ENCODE data around the gene SEMA4C. TPM values are rescaled to one million over a fixed set of nuclear protein-coding genes. Genes with fewer than 3 reads are reported as not detected.

SEMA4C gene
- total and polyA plus RNA-seq, 9 of the 15 experiments (the other 6 are each of a cell fraction or from before 2014, with no cell fraction given), result 0.32 to 59.7 (median 23.9) TPM

DNA sequence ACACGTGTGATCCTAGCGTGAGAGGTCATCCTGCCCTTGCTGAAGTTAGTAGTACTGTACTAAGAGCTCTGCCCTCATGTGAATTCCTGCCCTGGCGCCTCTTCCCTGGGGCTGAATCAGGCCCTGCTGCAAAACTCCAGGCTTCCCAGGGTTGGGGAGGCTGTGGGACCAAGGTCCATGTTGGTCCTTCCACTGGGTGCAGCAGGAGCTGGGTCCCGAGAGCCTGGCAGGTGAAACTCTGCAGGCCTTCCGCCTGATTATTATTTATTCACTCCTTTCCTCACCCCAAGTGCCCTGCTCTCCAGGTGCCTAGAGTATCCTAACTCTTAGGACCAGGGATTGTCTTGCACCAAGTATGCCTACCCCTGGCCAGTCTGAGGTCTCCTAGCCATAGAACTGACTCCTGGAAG lies 59.1 kb downstream of the SEMA4C start:
- H3K27ac ChIP-seq (ENCODE audit: extremely low read depth, low read depth, low read length), result no peak overlapping the region
- TF ChIP-seq RCOR1 (IDR thresholded peaks at IDR 0.05; ENCODE audit: borderline replicate concordance in 1 of 2, low read depth in 2 of 2, low read length in 2 of 2), result no peak
- TF ChIP-seq, protein P1, sequence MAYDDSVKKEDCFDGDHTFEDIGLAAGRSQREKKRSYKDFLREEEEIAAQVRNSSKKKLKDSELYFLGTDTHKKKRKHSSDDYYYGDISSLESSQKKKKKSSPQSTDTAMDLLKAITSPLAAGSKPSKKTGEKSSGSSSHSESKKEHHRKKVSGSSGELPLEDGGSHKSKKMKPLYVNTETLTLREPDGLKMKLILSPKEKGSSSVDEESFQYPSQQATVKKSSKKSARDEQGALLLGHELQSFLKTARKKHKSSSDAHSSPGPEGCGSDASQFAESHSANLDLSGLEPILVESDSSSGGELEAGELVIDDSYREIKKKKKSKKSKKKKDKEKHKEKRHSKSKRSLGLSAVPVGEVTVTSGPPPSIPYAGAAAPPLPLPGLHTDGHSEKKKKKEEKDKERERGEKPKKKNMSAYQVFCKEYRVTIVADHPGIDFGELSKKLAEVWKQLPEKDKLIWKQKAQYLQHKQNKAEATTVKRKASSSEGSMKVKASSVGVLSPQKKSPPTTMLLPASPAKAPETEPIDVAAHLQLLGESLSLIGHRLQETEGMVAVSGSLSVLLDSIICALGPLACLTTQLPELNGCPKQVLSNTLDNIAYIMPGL (CRISPR knock-in tag; IDR thresholded peaks at IDR 0.05), result no peak
- TF ChIP-seq, protein P2, sequence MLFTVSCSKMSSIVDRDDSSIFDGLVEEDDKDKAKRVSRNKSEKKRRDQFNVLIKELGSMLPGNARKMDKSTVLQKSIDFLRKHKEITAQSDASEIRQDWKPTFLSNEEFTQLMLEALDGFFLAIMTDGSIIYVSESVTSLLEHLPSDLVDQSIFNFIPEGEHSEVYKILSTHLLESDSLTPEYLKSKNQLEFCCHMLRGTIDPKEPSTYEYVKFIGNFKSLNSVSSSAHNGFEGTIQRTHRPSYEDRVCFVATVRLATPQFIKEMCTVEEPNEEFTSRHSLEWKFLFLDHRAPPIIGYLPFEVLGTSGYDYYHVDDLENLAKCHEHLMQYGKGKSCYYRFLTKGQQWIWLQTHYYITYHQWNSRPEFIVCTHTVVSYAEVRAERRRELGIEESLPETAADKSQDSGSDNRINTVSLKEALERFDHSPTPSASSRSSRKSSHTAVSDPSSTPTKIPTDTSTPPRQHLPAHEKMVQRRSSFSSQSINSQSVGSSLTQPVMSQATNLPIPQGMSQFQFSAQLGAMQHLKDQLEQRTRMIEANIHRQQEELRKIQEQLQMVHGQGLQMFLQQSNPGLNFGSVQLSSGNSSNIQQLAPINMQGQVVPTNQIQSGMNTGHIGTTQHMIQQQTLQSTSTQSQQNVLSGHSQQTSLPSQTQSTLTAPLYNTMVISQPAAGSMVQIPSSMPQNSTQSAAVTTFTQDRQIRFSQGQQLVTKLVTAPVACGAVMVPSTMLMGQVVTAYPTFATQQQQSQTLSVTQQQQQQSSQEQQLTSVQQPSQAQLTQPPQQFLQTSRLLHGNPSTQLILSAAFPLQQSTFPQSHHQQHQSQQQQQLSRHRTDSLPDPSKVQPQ (CRISPR knock-in tag; IDR thresholded peaks at IDR 0.05; ENCODE audit: borderline replicate concordance), result no peak
- H3K9me1 ChIP-seq (ENCODE audit: control insufficient read depth, insufficient read depth, low read length), result peaks cover 5% of the 10 kb centered on the region
- H4K20me1 ChIP-seq (replicated peaks; ENCODE audit: control insufficient read depth, insufficient read depth, low read length), result 0 out of 2 replicates have a peak, but pooled peaks cover 5% of the 10 kb centered on the region
- no peak overlapping the region for H3K4me2 ChIP-seq (ENCODE audit: insufficient read depth, low read length)
- intact Hi-C loops (cut with micrococcal nuclease) (no loop called here), in situ Hi-C loops (cut with MboI) (no loop called here)
- ATAC-seq, result no peak
- no peak overlapping the region for H2AFZ ChIP-seq (ENCODE audit: low read depth, low read length)
- H3K79me2 ChIP-seq (ENCODE audit: control insufficient read depth, insufficient read depth, low read length), result no peaks in the 10 kb centered on the region
- BruUV-seq (replicated peaks), result no TSS peak
- H3K9ac ChIP-seq (ENCODE audit: insufficient read depth in 1 of 2, low read depth in 2 of 2, low read length in 2 of 2), result 0 out of 4 replicates have a peak overlapping the region, but pooled peaks of 1 of the 2 experiments have one; percentile 23
- no peaks in the 10 kb centered on the region for H3K36me3 ChIP-seq (ENCODE audit: control insufficient read depth, insufficient read depth, low read length)
- no peaks in the 10 kb centered on the region for H3K9me3 ChIP-seq (replicated peaks; ENCODE audit: control insufficient read depth, insufficient read depth, low read depth, low read length)
- DNase-seq (ENCODE audit: extremely low read depth in 1 of 4, low spot score in 3 of 4), result no peak
- CTCF ChIA-PET (ENCODE audit: low intra/inter-chr PET ratio), result no interaction called here
- POLR2A ChIA-PET, result interaction anchor here (0.6 to 2.2 kb wide), 2 partner anchors 7 to 10 kb away, joined by 3 to 8 read pairs; no protein-coding TSS in a partner anchor
- H3K27me3 ChIP-seq (ENCODE audit: control insufficient read depth in 2 of 2, insufficient read depth in 2 of 2, low read length in 2 of 2), result no peaks in the 10 kb centered on the region
- FAIRE-seq, result no peak
- H3K4me1 ChIP-seq (replicated peaks in 1 of 2; ENCODE audit: control insufficient read depth in 2 of 2, insufficient read depth in 2 of 2, low read length in 2 of 2), result peaks cover 13 to 25% of the 10 kb centered on the region in 2 experiments; a peak in 4 of 5 replicates
- WGBS (ENCODE audit: insufficient coverage, low coverage, missing lambda C conversion rate), result 79% methylated on average over 5 of the region's 5 CpGs
- no peak overlapping the region for H3K4me3 ChIP-seq
